GM19240 (cell line): Measurements from ENCODE around the gene ZC2HC1B.

Source experiments
- DNase-seq: peaks from one replicate; pipeline ENCODE4 v3.0.0; 2011; ENCODE audit warnings: low spot score; ENCODE audit not compliant: insufficient read length

The ZC2HC1B gene

GRCh38 chr6:143961886-143962878 lies 97.9 kb downstream of the ZC2HC1B start:
- DNase-seq = no peak

GRCh38 chr6:143963158-143963919 lies 99.1 kb downstream of the ZC2HC1B start:
- DNase-seq = no peak

- no peak for DNase-seq
Measured at GRCh38 chr6:143964674-143965081, 100.4 kb downstream of the ZC2HC1B start.

- DNase-seq = no peak
Measured at GRCh38 chr6:143965503-143966171, 101.4 kb downstream of the ZC2HC1B start.

GRCh38 chr6:143966312-143966711 lies 102.0 kb downstream of the ZC2HC1B start:
- no peak for DNase-seq

GRCh38 chr6:143967706-143968376 lies 103.6 kb downstream of the ZC2HC1B start:
- no peak for DNase-seq

GRCh38 chr6:143969077-143969476 lies 104.8 kb downstream of the ZC2HC1B start:
- DNase-seq = no peak

- no peak for DNase-seq
Measured at GRCh38 chr6:143970456-143971218, 106.4 kb downstream of the ZC2HC1B start.

- DNase-seq = no peak
Measured at GRCh38 chr6:143971482-143972205, 107.4 kb downstream of the ZC2HC1B start.

- no peak for DNase-seq
Measured at GRCh38 chr6:143973097-143973966, 109.1 kb downstream of the ZC2HC1B start.

- no peak for DNase-seq
Measured at GRCh38 chr6:143974089-143974488, 109.8 kb downstream of the ZC2HC1B start.

- no peak for DNase-seq
Measured at GRCh38 chr6:143976806-143977349, 112.6 kb downstream of the ZC2HC1B start.

- DNase-seq = no peak
Measured at GRCh38 chr6:143980921-143981320, 116.6 kb downstream of the ZC2HC1B start.

- no peak for DNase-seq
Measured at GRCh38 chr6:143982968-143983367, 118.7 kb downstream of the ZC2HC1B start.

- no peak for DNase-seq
Measured at GRCh38 chr6:143984666-143985065, 120.4 kb downstream of the ZC2HC1B start.

- no peak for DNase-seq
Measured at GRCh38 chr6:143986463-143987065, 122.3 kb downstream of the ZC2HC1B start.
